Left colon (tissue), 2 donors: ENCODE measurements around the gene SLC12A8. TPM values are rescaled to one million over a fixed set of nuclear protein-coding genes. Genes with fewer than 3 reads are reported as not detected.

ENCODE experiments used
- ATAC-seq: fragments of 200-7000 bp; cut with Tn5 transposase; one replicate; pipeline ENCODE4 v1.9.1; 2020; ENCODE audit warnings: mild to moderate bottlenecking, moderate library complexity
- DNase-seq, 2 donors: peaks; one replicate each; pipeline ENCODE4 v3.0.0-alpha.2; 2020
- intact Hi-C, 2 donors: fragments of 100-400 bp; cut with DNase I in 1 of 2; cut with micrococcal nuclease in 1 of 2; formaldehyde crosslinking; loops; one replicate each; pipeline versions ENCODE4 v1.11.2 to v1.14.0; 2022; cut with DNase I, micrococcal nuclease
- long read RNA-seq: library from polyadenylated mRNA; unstranded; transcript quantifications from one replicate; pipeline ENCODE4 v2.0.0, GENCODE V29; 2021
- total RNA-seq, 2 donors: library from RNA; stranded (reverse); fragmentation: NEBNext Ultra II Directional; extraction: Animal tissue kit (Norgen Biotek cat#: 25700); gene quantifications; one replicate each; pipeline ENCODE4 v1.2.1, GENCODE V29; 2021
- donor health status: DM: no; HTN: no; CAD: no.
- donor health status: DM: yes; HTN: yes; CAD: no.

SLC12A8 gene, protein sequence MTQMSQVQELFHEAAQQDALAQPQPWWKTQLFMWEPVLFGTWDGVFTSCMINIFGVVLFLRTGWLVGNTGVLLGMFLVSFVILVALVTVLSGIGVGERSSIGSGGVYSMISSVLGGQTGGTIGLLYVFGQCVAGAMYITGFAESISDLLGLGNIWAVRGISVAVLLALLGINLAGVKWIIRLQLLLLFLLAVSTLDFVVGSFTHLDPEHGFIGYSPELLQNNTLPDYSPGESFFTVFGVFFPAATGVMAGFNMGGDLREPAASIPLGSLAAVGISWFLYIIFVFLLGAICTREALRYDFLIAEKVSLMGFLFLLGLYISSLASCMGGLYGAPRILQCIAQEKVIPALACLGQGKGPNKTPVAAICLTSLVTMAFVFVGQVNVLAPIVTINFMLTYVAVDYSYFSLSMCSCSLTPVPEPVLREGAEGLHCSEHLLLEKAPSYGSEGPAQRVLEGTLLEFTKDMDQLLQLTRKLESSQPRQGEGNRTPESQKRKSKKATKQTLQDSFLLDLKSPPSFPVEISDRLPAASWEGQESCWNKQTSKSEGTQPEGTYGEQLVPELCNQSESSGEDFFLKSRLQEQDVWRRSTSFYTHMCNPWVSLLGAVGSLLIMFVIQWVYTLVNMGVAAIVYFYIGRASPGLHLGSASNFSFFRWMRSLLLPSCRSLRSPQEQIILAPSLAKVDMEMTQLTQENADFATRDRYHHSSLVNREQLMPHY
- total RNA-seq = 10 to 100 TPM; 18.4 to 23.7 TPM
- long read RNA-seq, transcript SLC12A8-207 (14 exons, 2,989 nt) = major isoform, 10 of 38 reads
- long read RNA-seq, partial matches to known transcripts = 8 of 38 reads
- long read RNA-seq, other reads (novel, unspliced or antisense) = 18 of 38 reads

DNA sequence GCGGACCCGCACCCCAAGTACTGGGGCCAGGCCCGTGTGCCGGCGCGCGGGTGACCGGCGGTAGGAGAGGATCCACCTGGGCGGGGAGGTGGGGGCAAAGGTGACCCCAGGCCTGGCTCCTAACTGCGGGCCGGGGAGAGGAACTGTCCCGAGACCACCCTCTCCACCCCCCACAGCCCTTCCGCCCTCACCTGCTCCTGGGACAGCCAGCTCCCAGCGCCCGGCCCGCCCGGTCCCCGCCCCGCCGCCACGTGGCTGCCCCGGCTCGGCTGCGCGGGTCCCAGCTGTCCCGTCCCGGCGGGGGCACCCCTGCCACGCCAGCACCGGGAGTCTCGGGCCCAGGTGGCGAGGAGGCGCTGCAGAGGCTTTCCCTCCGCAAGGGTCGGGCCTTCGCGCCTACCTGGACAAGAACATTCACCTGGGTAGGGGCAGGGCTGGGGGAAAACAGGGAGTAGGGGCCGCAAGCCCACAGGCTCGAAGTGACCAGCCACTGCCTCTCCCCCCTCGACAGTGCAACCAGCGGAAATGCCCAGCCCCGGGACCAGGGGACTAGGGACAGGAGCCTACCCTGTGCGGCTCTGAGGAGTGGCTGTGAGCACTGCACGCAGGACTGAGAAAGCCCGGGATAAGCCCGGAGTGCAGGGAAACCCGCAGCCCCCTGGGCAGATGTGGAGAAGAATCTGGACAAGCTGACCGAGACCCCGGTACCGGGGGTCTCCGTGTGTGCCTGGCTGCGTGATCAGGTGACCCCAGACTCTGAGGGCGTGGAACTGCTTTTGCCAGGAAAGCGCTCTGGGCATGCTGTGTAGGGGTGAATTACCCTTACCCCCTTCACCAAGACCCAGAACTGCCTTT is at the start of gene SLC12A8:
SLC12A8 (minus strand) TSS at position 240 of the 855 bp plus-strand sequence. CDS start 1,399 bp downstream, outside the sequence.
- intact Hi-C loops = no loop called here
- peak; percentile 33 to 56 for DNase-seq
- peak; percentile 90 for ATAC-seq

DNA sequence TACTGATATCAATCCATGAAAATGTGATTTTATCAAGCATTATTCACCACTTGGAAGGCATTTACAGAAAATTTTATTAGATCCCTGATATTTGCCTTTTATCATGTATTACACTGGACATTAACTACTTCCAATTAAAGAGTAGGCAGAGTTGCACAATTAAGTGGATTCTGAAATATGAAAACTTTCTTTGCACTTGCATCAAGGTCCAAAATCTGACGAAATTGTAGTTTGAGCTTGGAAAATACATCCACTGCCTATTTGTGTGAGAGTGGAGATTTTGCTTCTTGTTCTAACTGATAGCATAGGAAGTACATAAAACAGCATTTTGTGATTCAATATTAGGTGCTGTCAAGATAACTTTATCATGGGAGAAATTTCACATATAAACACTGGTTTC is 49.6 kb upstream of the SLC12A8 start:
- ATAC-seq (no peak), DNase-seq (no peak)
- intact Hi-C loops = no loop called here

DNA sequence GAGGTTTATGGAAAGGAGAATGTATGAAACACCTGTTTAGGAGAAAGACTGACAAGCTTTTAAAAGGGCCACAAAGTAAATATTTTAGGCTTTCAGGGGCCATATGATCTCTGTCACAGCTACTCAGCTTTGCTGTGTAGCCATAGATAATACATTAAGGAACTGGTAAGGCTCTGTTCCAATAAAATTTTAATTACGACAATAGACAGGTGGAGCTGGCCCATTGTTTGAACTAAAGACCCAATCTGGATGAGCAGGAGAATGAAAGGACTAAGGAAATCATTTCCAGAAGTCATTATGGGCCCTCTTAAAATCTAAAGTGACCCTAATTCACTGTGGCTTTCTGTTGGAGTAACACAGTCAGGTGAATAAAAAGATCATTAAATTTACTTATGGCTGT is 48.5 kb upstream of the SLC12A8 start:
- ATAC-seq = peak; percentile 84
- no peak for DNase-seq
- intact Hi-C loops = no loop called here

DNA sequence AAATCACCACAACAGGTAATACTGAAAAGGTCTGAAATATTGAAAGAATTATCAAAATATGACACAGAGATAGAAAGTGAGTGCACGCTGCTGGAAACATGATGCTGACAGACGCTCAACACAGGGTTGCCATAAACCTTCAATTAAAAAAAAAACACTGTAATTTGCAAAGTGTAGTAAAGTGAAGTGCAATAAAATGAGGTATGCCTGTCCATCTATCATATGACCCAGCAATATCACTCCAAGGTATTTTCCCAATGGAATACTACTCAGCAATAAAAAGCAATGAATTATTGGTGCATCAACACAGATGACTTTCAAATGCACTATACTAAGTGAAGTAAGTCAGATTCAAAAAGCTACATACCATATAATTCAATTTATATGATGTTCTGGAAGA is 47.6 kb upstream of the SLC12A8 start:
- peak; percentile 87 for ATAC-seq
- no peak for DNase-seq
- intact Hi-C loops = no loop called here

DNA sequence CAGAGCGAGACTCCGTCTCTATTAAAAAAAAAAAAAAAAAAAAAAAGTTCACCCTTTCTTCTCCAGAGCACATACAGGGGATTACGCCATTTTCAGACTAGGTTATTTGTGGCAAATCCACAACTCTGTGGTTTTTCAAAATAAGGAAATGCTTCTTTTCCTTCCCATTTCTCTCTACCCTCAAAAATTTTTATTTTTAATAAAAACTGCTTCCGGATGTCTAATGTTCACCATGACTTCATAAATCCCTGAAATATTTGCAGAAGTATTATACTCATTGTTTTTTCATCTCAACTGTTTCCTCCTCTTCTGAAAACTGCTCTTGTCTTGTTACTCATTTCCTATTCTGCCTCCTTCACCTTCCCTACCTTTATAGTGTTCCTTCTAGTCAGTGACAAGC is 45.0 kb upstream of the SLC12A8 start:
- DNase-seq (no peak), ATAC-seq (no peak)
- intact Hi-C loops = no loop called here

DNA sequence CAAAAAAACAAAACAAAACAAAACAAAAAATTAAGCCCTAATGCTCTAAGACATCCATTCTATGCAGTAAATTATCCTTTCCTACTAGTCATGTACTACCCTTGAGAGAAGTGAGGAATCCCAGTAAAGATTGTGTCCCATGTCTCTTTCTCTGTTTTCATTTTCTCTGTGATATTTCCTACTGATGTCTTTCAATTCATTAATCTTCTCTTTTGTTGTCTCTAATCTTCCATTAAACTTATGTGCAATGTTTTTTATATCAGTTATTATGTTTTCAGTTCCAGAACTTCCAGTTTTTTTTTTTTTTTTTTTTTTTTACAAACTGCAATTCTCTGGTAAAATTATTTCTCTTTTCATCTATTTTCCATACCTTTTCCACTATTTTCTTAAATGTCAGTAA is 44.1 kb upstream of the SLC12A8 start:
- ATAC-seq (no peak), DNase-seq (no peak)
- intact Hi-C loops = no loop called here

DNA sequence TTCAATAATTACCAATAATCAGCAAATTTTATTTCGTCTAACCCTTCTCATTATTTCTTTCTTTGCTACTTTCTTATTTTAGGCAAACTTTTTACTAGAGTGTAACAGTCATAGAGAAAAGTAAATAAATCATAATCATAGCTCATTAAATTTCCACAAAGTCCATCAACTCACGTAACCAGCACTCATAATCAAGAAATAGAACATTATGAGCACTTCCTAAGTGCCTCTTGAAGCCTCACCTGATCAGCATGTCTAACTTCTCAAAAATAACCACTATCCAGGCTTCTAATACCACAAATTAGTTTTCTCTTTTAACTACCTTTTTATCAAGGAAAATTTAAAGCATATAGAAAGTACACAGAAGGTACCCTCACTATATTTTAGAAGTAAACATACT is 38.4 kb upstream of the SLC12A8 start:
- DNase-seq (no peak), ATAC-seq (no peak)
- intact Hi-C loops = no loop called here

DNA sequence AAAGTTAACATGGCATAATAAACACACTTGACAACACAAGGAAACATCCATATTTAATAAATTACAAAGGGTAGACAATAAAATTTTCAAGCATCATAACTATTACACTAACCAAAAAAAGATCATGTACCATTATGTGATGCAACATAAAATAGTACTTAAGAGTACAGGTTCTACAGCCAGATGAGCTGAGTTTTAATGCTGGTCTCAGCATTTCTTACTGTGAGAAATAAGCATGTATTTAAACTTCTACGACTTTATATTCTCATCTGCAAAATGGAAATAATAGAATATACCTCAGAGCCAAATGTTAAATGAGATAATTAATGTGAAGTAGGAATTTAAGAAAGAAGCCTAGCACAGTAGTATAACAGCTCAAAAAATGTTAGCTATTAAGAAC is 33.7 kb upstream of the SLC12A8 start:
- intact Hi-C loops = no loop called here
- ATAC-seq (no peak), DNase-seq (no peak)

DNA sequence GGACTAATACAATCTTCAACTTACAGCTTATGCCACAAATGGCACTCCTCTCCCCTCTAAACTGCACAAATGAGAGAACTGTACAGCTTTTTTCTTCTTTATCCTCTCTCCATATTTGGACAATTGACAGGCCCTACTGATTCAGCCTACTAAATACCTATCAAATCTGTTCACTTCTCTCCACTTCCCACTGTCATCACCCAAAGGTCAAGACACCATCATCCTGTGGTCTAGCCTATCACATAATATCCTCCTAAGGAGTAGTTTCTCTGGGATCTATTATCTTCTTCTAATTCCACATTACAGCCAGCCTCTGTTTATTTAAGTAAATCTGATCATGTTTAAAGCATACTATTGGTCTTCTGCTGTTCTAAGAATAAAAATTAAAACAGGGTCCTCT is 33.0 kb upstream of the SLC12A8 start:
- ATAC-seq (no peak), DNase-seq (no peak)
- intact Hi-C loops = no loop called here

DNA sequence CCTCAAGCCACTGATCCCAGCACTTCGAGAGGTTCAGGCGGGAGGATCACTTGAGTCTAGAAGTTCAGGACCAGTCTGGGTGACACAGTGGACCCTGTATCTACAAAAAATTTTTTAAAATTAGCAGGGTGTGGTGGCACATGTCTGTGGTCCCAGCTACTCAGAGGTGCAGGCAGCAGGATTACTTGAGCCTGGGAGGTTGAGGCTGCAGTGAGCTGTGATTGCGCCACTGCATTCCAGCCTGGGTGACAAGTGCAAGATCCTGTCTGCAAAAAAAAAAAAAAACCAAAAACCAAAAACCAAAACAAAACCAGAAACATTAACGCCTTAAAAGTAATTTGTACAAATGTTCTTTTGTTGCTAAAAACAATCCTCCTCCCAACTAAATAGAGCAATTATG is 27.9 kb upstream of the SLC12A8 start:
- ATAC-seq = no peak
- DNase-seq = no peak
- intact Hi-C loops = no loop called here

DNA sequence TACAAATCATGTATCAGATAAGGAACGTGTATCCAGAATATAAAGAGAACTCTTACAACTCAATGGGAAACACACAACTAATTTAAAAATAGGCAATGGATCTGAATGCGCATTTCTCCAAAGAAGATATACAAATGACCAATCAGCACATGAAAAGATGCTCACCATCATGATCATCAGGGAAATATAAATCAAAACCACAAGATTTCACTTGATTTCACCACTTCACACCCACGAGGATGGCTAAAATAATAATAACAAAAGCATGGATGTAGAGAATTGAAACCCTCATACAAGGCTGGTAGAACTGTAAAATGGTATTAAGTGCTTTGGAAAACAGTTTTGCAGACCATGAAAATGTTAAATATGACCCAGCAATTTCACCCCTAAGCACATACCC is 26.7 kb upstream of the SLC12A8 start:
- intact Hi-C loops = no loop called here
- ATAC-seq = no peak
- no peak for DNase-seq

DNA sequence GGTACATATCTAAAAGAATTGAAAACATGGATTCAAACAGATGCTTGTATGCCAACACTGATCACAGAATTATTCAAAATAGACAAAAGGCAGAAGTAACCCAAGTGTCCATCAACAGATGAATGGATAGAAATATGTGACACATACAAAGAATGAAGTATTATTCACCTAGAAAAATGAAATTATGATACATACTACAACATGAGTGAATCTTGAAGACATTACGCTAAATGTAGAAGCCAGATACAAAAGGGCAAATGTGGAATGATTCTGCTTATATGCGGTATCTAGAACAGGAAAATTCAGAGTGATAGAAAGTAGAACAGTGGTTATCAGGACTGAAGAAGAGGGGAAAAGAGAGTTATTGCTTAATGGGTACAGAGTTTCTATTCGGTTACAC is 26.2 kb upstream of the SLC12A8 start:
- intact Hi-C loops = no loop called here
- no peak for DNase-seq
- ATAC-seq = no peak

DNA sequence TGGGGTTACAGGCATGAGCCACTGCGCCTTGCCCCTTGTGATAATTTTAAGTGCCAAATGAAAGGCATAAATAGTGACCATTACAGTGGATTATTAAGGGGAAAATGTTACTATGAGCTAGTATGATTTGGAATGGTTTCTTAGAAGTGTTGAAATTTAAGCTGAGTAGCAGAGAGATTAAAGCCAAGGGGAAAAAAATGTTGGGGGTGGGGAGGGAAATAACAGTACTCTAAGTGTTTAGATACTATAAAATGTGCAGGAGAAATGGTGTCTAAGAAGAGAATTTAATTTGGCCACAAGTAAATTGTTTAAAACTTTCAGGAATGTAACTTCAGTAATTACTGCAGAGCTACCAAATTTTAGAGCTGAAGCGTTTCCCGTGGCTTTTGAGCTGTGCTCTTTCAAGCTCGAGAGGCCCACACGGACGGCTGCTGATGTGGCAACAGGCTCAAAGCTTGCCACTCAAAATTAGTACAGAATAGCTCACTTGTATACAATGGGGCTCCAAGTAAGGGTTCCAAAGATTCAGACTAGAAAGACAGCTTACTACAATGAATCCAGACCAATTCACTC is 23.9 kb upstream of the SLC12A8 start:
- no peak for ATAC-seq
- no peak for DNase-seq
- intact Hi-C loops = no loop called here

DNA sequence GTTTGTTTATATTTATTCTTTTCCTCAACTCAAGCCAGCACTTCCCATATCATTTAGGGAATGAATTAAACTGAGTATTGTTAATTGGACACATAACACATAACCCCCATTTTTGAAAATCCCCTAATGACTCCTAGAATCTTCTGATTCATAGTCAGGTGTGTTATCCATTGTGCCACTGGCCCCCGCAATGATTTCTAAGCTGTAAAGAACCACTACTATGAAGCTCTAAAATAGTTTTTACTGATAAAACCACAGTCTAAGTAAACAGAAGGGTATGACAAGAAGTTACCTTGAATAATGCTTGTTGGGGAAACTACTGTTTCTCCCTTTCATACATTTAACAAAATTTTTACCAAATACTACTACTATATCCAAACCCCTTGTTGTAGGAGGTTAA is 22.3 kb upstream of the SLC12A8 start:
- no peak for ATAC-seq
- no peak for DNase-seq
- intact Hi-C loops = no loop called here

DNA sequence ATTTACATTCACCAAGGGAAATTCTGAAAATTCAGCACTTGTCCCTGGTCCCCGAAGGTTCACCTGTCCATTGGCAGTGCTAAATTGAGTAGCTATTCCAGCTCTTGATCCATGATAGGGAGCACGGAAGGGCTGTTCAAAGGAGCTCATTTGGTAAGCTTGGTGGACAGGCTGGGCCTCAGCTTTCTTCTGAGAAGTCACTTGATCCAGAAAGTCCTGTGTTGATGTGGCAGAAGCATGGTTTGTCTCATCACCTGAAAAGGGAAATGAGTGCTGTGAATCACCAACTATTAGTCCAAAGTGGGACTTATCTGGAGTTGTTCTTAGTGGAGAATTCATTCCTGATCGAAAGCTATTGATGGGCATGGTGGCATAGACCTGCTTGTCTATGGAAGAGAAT is 19.9 kb upstream of the SLC12A8 start:
- ATAC-seq = no peak
- DNase-seq = no peak
- intact Hi-C loops = no loop called here

DNA sequence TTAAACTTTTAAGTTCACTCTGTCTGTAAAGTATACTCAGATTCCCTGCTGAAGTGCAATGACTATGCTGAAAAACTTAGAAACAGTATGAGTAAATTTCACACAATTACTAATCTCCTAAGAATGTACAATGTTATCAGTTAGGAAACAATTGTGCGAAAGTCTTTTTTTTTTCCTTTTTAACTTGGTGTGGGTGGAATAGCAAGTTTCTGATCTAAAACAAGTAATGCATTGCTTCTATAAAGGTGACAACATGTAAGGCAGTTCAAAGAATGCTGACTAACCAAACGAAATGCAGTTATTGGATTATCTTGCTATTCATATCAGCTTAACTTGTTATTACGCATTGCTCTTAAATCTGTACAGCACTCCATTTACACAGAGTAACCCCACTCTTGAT is 19.3 kb upstream of the SLC12A8 start:
- DNase-seq (no peak), ATAC-seq (no peak)
- intact Hi-C loops = no loop called here

DNA sequence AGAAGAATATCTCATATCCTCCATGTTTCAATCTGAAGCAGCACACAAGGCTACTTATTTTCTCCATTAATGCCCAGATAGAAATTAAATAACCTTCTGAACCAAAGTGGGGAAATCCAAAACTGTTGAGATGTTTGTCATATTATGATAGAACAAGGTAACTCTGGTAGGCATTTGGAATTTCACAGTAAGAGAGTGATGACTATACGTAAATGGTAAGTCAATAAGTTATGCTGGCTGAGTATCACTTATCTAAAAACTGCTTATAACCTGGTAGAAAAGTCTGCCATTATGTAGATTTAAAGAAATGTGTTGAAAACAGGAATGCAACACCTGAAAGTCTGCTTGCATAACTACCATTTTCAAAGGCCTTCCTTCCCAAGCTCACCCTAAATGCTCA is 17.2 kb upstream of the SLC12A8 start:
- ATAC-seq = no peak
- no peak for DNase-seq
- intact Hi-C loops = no loop called here

DNA sequence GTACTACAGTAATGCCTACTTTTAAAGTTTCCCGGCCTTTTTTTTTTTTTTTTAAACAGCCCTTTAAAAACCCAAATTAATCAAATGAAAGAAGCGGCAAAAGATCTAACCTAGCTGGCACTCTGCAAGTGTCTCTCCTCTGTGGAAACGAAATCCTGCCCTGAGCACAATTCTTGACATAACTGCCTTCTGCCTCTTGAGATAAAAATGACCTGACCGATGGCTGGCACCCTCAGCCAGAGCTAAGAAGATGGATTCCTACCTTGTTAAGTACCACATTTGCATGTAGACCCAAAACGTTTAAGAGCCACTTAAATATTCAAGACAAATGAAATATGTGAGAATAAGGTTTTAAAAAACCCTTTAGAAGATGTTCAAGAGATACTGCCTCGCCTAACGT is 16.6 kb upstream of the SLC12A8 start:
- ATAC-seq (no peak), DNase-seq (no peak)
- intact Hi-C loops = no loop called here

DNA sequence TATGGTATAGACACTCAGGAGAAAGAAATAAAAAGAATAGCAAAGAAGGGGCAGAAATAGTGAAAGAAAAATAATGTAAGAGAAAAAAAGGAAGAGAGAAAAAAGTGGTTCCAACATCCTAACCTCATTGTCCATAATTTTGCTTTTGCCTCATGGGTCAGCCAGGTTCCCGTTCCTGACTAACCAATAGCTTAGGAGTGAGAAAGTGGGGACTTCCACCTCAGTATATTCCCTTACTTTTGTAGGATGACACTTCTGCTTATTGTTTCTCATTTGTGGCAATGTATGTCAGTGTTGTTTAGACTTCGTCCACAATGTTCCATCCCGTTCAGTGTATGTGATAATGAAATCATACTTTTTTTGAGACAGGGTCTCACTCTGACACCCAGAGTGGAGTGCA is 9.3 kb upstream of the SLC12A8 start:
- intact Hi-C loops = no loop called here
- ATAC-seq (no peak), DNase-seq (no peak)
